WTC11 (cell line): ENCODE data around the gene PIGS.

Source experiments
- CBFB ChIP-seq: sonication (generic); formaldehyde crosslinking; IDR thresholded peaks from 2 replicates; pipeline ENCODE4 v1.8.1; 2022; ENCODE audit warnings: mild to moderate bottlenecking, low read depth, missing genetic modification reagents
- CTCF ChIP-seq: fragments of 200-600 bp; IDR thresholded peaks from 2 replicates; pipeline ENCODE4 v1.8.0; 2022; ENCODE audit warnings: antibody characterized with exemption
- KAT7 ChIP-seq: sonication (generic); formaldehyde crosslinking; IDR thresholded peaks from 2 replicates; pipeline ENCODE4 v1.8.1; 2023; ENCODE audit warnings: missing genetic modification reagents, mild to moderate bottlenecking, borderline replicate concordance
- MAX ChIP-seq: sonication (generic); formaldehyde crosslinking; IDR thresholded peaks from 2 replicates; pipeline ENCODE4 v1.8.0; 2022; ENCODE audit warnings: mild to moderate bottlenecking, missing genetic modification reagents
- NFYB ChIP-seq: sonication (generic); formaldehyde crosslinking; conservative IDR thresholded peaks from 2 replicates; pipeline ENCODE4 v1.8.0; 2022; ENCODE audit warnings: low read depth, missing genetic modification reagents
- ZNF232 ChIP-seq: sonication (generic); formaldehyde crosslinking; IDR thresholded peaks from 2 replicates; pipeline ENCODE4 v1.8.0; 2022; ENCODE audit warnings: mild to moderate bottlenecking, missing genetic modification reagents

- no peak for TF ChIP-seq MAX
- no peak for TF ChIP-seq CTCF
- TF ChIP-seq NFYB, result peak; percentile 72
- peak; percentile 26; the same call in 1 of the 2 replicates for TF ChIP-seq KAT7 (CRISPR knock-in tag)
- TF ChIP-seq ZNF232, result no peak
- TF ChIP-seq CBFB, result no peak
These were observed at the start of gene PIGS for GRCh38 chr17:28571361-28572122.
